H9 (cell line): ENCODE data around the gene RGS3. TPM values are rescaled to one million over a fixed set of nuclear protein-coding genes. Genes with fewer than 3 reads are reported as not detected.

Experiments
- DNase-seq: peaks from one replicate; pipeline ENCODE4 v3.0.0-alpha.2; 2017
- H2AFZ ChIP-seq: one replicate; pipeline ENCODE4 v1.6.1; 2013; ENCODE audit warnings: mild to moderate bottlenecking, low read length, control low read depth, moderate library complexity
- H2AK5ac ChIP-seq: 2 replicates; pipeline ENCODE4 v1.6.1; 2013; ENCODE audit warnings: low read length, control low read depth, mixed read lengths; ENCODE audit not compliant: insufficient read length
- H2BK120ac ChIP-seq: one replicate; pipeline ENCODE4 v1.6.1; 2013; ENCODE audit warnings: low read depth, mild to moderate bottlenecking, low read length, control low read depth, inconsistent platforms; ENCODE audit not compliant: poor library complexity, severe bottlenecking
- H2BK12ac ChIP-seq: 2 replicates; pipeline ENCODE4 v1.6.1; 2013; ENCODE audit warnings: low read length, control low read depth, mixed read lengths, low read depth; ENCODE audit not compliant: insufficient read length
- H2BK15ac ChIP-seq: 2 replicates; pipeline ENCODE4 v1.6.1; 2013; ENCODE audit warnings: low read depth, low read length, control low read depth
- H2BK20ac ChIP-seq: one replicate; pipeline ENCODE4 v1.6.1; 2013; ENCODE audit warnings: low read depth, mild to moderate bottlenecking, low read length, control low read depth, inconsistent platforms; ENCODE audit not compliant: poor library complexity, severe bottlenecking
- H2BK5ac ChIP-seq: 2 replicates; pipeline ENCODE4 v1.6.1; 2013; ENCODE audit warnings: low read length, control low read depth, mixed read lengths; ENCODE audit not compliant: insufficient read length
- H3K14ac ChIP-seq: 2 replicates; pipeline ENCODE4 v1.6.1; 2013; ENCODE audit warnings: low read length, control low read depth; ENCODE audit not compliant: insufficient read depth
- H3K18ac ChIP-seq: 2 replicates; pipeline ENCODE4 v1.6.1; 2013; ENCODE audit warnings: low read depth, mild to moderate bottlenecking, mixed read lengths, low read length, control low read depth; ENCODE audit not compliant: insufficient read length
- H3K23ac ChIP-seq: 2 replicates; pipeline ENCODE4 v1.6.1; 2013; ENCODE audit warnings: low read length, control low read depth, mixed read lengths, low read depth; ENCODE audit not compliant: insufficient read length
- H3K23me2 ChIP-seq: 2 replicates; pipeline ENCODE4 v1.6.1; 2013; ENCODE audit warnings: low read depth, mild to moderate bottlenecking, mixed read lengths, low read length, control low read depth; ENCODE audit not compliant: insufficient read length, poor library complexity, severe bottlenecking
- H3K27ac ChIP-seq: 2 replicates; pipeline ENCODE4 v1.5.1; 2013; ENCODE audit warnings: low read length, control low read depth, mixed read lengths, low read depth; ENCODE audit not compliant: insufficient read length
- H3K27me3 ChIP-seq: 2 replicates; pipeline ENCODE4 v1.6.1; 2013; ENCODE audit warnings: low read length, control low read depth, inconsistent platforms; ENCODE audit not compliant: insufficient read depth
- H3K4ac ChIP-seq: 2 replicates; pipeline ENCODE4 v1.6.1; 2013; ENCODE audit warnings: low read depth, mild to moderate bottlenecking, control low read depth, inconsistent platforms, low read length, moderate library complexity
- H3K4me1 ChIP-seq: 2 replicates; pipeline ENCODE4 v1.6.1; 2013; ENCODE audit warnings: low read length, control low read depth, inconsistent platforms; ENCODE audit not compliant: insufficient read depth
- H3K4me2 ChIP-seq: 2 replicates; pipeline ENCODE4 v1.6.1; 2013; ENCODE audit warnings: low read length, control low read depth, mixed read lengths; ENCODE audit not compliant: insufficient read length, insufficient read depth
- H3K56ac ChIP-seq: 2 replicates; pipeline ENCODE4 v1.6.1; 2013; ENCODE audit warnings: low read depth, mild to moderate bottlenecking, mixed read lengths, low read length, control low read depth; ENCODE audit not compliant: insufficient read length
- H3K79me1 ChIP-seq: 2 replicates; pipeline ENCODE4 v1.6.1; 2013; ENCODE audit warnings: low read depth, mild to moderate bottlenecking, moderate library complexity, low read length, control low read depth, inconsistent platforms; ENCODE audit not compliant: insufficient read depth, poor library complexity, severe bottlenecking
- H3K79me2 ChIP-seq: 2 replicates; pipeline ENCODE4 v1.6.1; 2013; ENCODE audit warnings: low read length, control low read depth, inconsistent platforms; ENCODE audit not compliant: insufficient read depth
- H3K9ac ChIP-seq: 2 replicates; pipeline ENCODE4 v1.6.1; 2013; ENCODE audit warnings: low read length, control low read depth, mixed read lengths; ENCODE audit not compliant: insufficient read length; ENCODE audit errors: extremely low read depth
- H3K9me3 ChIP-seq: one replicate; pipeline ENCODE4 v1.6.1; 2013; ENCODE audit warnings: low read depth, low read length, inconsistent platforms; ENCODE audit not compliant: control insufficient read depth
- H3T11ph ChIP-seq: one replicate; pipeline ENCODE4 v1.6.1; 2013; ENCODE audit warnings: mild to moderate bottlenecking, low read length, control low read depth, inconsistent platforms
- H4K20me1 ChIP-seq: one replicate; pipeline ENCODE4 v1.6.1; 2013; ENCODE audit not compliant: control insufficient read depth, insufficient read length, insufficient read depth
- H4K5ac ChIP-seq: 2 replicates; pipeline ENCODE4 v1.6.1; 2013; ENCODE audit warnings: low read depth, mild to moderate bottlenecking, mixed read lengths, low read length, control low read depth; ENCODE audit not compliant: insufficient read length
- H4K8ac ChIP-seq: replicated peaks from 2 replicates; pipeline ENCODE4 v1.6.1; 2013; ENCODE audit warnings: low read length, control low read depth, mixed read lengths, low read depth; ENCODE audit not compliant: insufficient read length
- H4K91ac ChIP-seq: 2 replicates; pipeline ENCODE4 v1.6.1; 2013; ENCODE audit warnings: low read depth, mild to moderate bottlenecking, moderate library complexity, mixed read lengths, low read length, control low read depth; ENCODE audit not compliant: insufficient read length
- H3K27ac Mint-ChIP-seq, 3 experiments: 2 replicates in 2 of 3; 3 replicates in 1 of 3; pipeline ENCODE4 v1.8.0; 2020 to 2021; ENCODE audit warnings: mixed read lengths in 3 of 3, mild to moderate bottlenecking in 1 of 3, moderate library complexity in 1 of 3
- H3K27me3 Mint-ChIP-seq: 2 replicates; pipeline ENCODE4 v1.8.0; 2021; ENCODE audit warnings: low read depth, mild to moderate bottlenecking, moderate library complexity, mixed read lengths
- H3K36me3 Mint-ChIP-seq, 3 experiments: 2 replicates in 2 of 3; 3 replicates in 1 of 3; pipeline ENCODE4 v1.8.0; 2020 to 2021; ENCODE audit warnings: low read depth in 3 of 3, mixed read lengths in 3 of 3; ENCODE audit not compliant: insufficient read depth in 1 of 3
- H3K4me1 Mint-ChIP-seq, 2 experiments: 2 replicates each; pipeline ENCODE4 v1.8.0; 2020; ENCODE audit warnings: mixed read lengths in 2 of 2
- H3K4me3 Mint-ChIP-seq, 2 experiments: 2 replicates in 1 of 2; 3 replicates in 1 of 2; pipeline ENCODE4 v1.8.0; 2020 to 2021; ENCODE audit warnings: mild to moderate bottlenecking in 2 of 2, mixed read lengths in 2 of 2, moderate library complexity in 1 of 2
- H3K9me3 Mint-ChIP-seq, 2 experiments: 2 replicates in 1 of 2; 3 replicates in 1 of 2; pipeline ENCODE4 v1.8.0; 2020; ENCODE audit warnings: mild to moderate bottlenecking in 2 of 2, mixed read lengths in 2 of 2, moderate library complexity in 1 of 2
- CTCF ChIP-seq: fragments of 200-600 bp; sonication (generic); conservative IDR thresholded peaks from 3 replicates; pipeline ENCODE4 v1.8.0; 2021; ENCODE audit warnings: antibody characterized with exemption, mild to moderate bottlenecking
- WGBS: extraction: QIAGEN DNeasy Blood & Tissue Kit; methylation state at CpG from one replicate; pipeline ENCODE4 v1.1.7; 2013; ENCODE audit warnings: missing lambda C conversion rate, low lambda C conversion rate, mixed read lengths; ENCODE audit not compliant: insufficient read length; ENCODE audit errors: extremely low coverage; 5-methylcytosine and 5-hydroxymethylcytosine counted together
- total RNA-seq: library from RNA; stranded (reverse); gene quantifications from 2 replicates; pipeline ENCODE4 v1.2.1, GENCODE V29; 2021

RGS3 gene
- total RNA-seq, 1 experiment from 2014 or later = 13.9 TPM

GRCh38 chr9:113538131-113538530 is 74.6 kb downstream of the RGS3 start:
- peaks cover 0 to 7% (median 3%) of the 10 kb centered on the region in 3 experiments; a peak in 5 of 7 replicates for H3K36me3 Mint-ChIP-seq

More at GRCh38 chr9:113538131-113538530, 74.6 kb downstream of the RGS3 start:
- no peak overlapping the region for H2BK5ac ChIP-seq
- H3K23ac ChIP-seq = no peak overlapping the region
- H3K9ac ChIP-seq = no peak overlapping the region
- H3K4me2 ChIP-seq = no peak overlapping the region
- Mint-ChIP-seq H3K4me3 (no peak overlapping the region), H3K27me3 (no peaks in the 10 kb centered on the region; the same call in 1 of the 2 replicates), H3K9me3 (no peaks in the 10 kb centered on the region), H3K4me1 (peaks cover 12 to 43% of the 10 kb centered on the region in 2 experiments), H3K27ac (no peak overlapping the region)
- H4K20me1 ChIP-seq = no peaks in the 10 kb centered on the region
- no CpG with 5 or more reads among the region's 5 CpGs for WGBS
- no peak overlapping the region; the same call in 1 of the 2 replicates for H3K14ac ChIP-seq
- no peak overlapping the region for H4K5ac ChIP-seq
- H4K91ac ChIP-seq = no peak overlapping the region
- no peak overlapping the region for H3T11ph ChIP-seq
- no peak overlapping the region for H2BK15ac ChIP-seq
- no peaks in the 10 kb centered on the region for H3K23me2 ChIP-seq
- no peaks in the 10 kb centered on the region for H3K9me3 ChIP-seq
- no peaks in the 10 kb centered on the region for H3K79me1 ChIP-seq
- no peak overlapping the region for H3K4ac ChIP-seq
- no peak overlapping the region for H2AK5ac ChIP-seq
- H2BK120ac ChIP-seq = no peak overlapping the region
- H3K56ac ChIP-seq = no peak overlapping the region
- no peak overlapping the region for H2BK20ac ChIP-seq
- no peaks in the 10 kb centered on the region for H3K4me1 ChIP-seq
- H3K27me3 ChIP-seq = no peaks in the 10 kb centered on the region
- no peak for DNase-seq
- H3K18ac ChIP-seq = no peak overlapping the region
- H3K27ac ChIP-seq = no peak overlapping the region
- H2BK12ac ChIP-seq = no peak overlapping the region
- no peaks in the 10 kb centered on the region for H3K79me2 ChIP-seq
- H4K8ac ChIP-seq = no peak overlapping the region
- H2AFZ ChIP-seq = no peak overlapping the region
- TF ChIP-seq CTCF = no peak
